ENCODE results near the gene SF3A2.
"Not testable (repeated sequence)": the region's sequence is repeated elsewhere in the genome, so short reads cannot be mapped to it uniquely, and the experiment has no call there.

The SF3A2 gene

DNA sequence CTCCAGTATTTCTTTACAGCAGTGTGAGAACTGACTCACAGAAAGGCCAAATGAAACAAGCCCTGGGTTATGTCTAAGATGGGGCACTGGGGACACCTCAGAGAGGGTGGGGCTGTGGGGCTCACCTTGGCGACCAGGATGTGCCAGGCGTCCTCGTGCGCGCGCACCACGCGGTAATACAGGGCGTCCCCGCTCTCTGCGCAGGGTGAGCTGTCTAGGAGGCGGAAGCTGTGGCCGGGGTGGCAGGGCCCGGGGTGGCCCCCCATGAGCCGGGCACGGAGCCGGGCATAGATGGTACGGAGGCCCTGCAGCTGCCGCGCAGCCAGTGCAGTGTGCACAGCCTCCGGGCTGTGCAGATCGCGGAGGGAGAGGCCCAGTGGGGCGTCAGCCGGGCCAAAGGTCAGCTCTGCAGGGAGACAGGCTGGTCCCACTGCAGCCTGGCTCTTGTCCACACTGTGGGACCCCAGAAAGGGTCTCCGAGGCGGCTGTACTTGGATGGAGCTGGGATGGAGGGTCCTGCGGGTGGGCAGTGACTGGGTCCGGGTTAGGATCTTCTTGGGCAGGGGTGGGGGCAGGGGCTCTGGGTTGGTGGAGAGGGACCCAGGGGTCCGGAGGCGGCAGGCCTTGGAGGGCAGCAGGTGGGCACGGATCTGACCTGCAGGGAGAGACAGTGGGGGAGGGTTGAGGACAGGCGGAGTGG is 42.0 kb downstream of the SF3A2 start:
- no peak for DNase-seq (ENCODE audit: low read depth)
- TF ChIP-seq, protein P1, sequence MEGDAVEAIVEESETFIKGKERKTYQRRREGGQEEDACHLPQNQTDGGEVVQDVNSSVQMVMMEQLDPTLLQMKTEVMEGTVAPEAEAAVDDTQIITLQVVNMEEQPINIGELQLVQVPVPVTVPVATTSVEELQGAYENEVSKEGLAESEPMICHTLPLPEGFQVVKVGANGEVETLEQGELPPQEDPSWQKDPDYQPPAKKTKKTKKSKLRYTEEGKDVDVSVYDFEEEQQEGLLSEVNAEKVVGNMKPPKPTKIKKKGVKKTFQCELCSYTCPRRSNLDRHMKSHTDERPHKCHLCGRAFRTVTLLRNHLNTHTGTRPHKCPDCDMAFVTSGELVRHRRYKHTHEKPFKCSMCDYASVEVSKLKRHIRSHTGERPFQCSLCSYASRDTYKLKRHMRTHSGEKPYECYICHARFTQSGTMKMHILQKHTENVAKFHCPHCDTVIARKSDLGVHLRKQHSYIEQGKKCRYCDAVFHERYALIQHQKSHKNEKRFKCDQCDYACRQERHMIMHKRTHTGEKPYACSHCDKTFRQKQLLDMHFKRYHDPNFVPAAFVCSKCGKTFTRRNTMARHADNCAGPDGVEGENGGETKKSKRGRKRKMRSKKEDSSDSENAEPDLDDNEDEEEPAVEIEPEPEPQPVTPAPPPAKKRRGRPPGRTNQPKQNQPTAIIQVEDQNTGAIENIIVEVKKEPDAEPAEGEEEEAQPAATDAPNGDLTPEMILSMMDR (conservative IDR thresholded peaks at IDR 0.05; ENCODE audit: low read depth, low read length) = no peak
- no peak overlapping the region for H3K4me3 ChIP-seq (ENCODE audit: low read length)

DNA sequence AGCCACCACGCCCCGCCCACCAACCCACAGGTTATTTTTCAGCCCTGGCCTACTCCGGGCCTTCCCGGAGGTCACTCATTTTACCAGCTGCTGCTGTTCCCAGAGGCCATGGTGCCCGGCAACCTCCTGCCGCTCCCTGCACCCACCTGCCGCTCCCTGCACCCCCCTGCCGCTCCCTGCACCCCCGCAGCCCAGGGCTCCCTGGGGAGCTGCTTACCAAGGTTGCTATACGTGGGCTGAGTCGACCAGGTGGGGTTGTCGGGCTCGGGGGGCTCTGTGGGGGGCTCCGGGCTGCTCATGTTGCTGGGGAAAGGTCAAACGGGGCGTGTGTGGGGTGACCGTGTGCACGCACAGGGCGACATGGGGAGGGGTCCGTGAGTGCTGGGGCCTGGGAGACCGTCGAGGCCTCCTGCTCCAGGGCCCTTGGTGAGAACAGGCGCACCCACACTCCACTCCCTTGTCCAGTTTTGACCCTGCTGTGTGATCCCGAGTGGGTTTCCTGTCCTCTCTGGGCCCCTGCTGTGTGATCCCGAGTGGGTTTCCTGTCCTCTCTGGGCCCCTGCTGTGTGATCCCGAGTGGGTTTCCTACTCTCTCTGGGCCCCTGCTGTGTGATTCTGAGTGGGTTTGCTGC is 44.1 kb downstream of the SF3A2 start:
- no peak overlapping the region for H3K4me3 ChIP-seq (ENCODE audit: low read length)
- TF ChIP-seq, protein P1 (conservative IDR thresholded peaks at IDR 0.05; ENCODE audit: low read depth, low read length) = no peak
- DNase-seq (ENCODE audit: low read depth) = no peak

DNA sequence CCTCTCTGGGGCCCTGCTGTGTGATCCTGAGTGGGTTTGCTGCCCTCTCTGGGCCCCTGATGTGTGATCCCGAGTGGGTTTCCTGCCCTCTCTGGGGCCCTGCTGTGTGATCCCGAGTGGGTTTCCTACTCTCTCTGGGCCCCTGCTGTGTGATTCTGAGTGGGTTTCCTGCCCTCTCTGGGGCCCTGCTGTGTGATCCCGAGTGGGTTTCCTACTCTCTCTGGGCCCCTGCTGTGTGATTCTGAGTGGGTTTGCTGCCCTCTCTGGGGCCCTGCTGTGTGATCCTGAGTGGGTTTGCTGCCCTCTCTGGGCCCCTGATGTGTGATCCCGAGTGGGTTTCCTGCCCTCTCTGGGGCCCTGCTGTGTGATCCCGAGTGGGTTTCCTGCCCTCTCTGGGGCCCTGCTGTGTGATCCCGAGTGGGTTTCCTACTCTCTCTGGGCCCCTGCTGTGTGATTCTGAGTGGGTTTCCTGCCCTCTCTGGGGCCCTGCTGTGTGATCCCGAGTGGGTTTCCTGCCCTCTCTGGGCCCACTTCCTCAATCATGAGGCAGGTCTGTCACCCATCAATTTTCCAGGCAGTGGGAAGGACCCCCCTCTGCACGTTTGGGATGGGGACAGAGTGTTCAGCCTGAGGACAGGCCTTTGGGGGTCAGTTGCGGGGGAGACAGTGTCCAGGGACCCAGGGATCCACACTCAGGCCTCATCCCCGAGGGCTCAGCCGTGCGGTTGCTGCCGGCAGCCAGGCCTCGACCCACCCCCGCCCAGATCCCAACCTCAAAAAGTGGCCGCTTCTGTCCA is 44.8 kb downstream of the SF3A2 start:
- H3K4me3 ChIP-seq (ENCODE audit: low read length); DNase-seq (ENCODE audit: low read depth): not testable (repeated sequence)

DNA sequence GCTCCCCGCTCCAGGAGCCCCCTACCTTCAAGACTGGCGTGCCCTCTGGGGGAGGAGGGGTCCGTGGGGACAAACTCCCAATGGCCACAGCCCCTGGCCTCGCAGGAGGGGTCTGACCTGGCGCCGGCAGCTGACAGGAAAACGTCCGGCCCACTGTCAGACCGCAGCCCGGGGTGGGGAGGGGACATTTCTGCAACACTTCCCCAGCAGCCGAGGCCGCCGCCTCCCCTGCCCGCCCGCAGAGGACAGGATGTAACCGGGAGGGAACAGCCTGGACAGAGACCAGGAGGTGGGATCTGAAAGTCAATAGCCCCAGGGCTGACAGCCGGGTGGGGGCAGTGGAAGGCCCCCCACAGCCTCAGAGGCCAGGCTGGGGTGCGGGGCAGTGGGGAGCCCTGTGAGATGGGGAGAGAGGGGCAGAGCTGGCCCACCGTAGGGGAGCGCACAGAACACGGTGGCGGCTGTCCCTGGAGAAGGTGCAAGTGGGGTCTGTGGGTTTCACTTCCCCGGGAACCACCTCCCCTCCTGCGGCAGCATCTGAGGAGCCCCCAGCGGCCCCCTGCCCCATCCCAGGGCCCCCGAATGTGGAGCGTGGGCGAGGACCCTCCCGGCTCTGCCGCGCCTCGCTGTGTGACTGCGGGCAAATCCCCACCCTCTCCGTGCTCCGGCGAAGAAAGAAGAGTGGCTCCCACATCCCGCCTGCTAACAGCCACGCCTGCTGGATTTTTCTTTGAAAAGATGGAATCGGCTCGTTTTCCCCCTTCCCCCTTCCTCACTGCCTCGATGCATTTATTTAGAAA is 45.6 kb downstream of the SF3A2 start, which contains the start of gene PEAK3:
Gene PEAK3 (minus strand): TSS at position 114 of the 800 bp plus-strand sequence. CDS start 1,244 bp downstream, outside the sequence.
- H3K4me3 ChIP-seq (ENCODE audit: low read length) = no peak within 1 kb of the TSS
- TF ChIP-seq, protein P1 (conservative IDR thresholded peaks at IDR 0.05; ENCODE audit: low read depth, low read length) = no peak
- no peak for DNase-seq (ENCODE audit: low read depth)

DNA sequence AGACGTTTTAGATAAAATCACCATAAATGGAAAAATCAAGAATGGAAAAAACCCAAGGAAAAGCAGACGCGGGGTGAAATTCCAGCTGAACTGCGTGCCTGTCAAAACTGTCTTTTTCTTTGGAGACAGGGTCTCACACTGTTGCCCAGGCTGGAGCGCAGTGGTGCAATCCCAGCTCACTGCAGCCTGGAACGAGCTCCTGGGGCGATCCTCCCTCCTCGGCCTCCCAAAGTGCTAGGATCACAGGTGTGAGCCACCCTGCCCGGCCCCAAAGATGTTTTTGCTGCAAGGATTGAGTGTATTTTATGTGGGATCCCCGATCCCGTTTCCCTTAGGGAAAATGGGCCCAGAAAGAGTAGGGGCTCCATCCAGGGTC is 46.2 kb downstream of the SF3A2 start:
- no peak for DNase-seq (ENCODE audit: low read depth)
- TF ChIP-seq, protein P1 (conservative IDR thresholded peaks at IDR 0.05; ENCODE audit: low read depth, low read length) = no peak
- H3K4me3 ChIP-seq (ENCODE audit: low read length) = no peak overlapping the region

DNA sequence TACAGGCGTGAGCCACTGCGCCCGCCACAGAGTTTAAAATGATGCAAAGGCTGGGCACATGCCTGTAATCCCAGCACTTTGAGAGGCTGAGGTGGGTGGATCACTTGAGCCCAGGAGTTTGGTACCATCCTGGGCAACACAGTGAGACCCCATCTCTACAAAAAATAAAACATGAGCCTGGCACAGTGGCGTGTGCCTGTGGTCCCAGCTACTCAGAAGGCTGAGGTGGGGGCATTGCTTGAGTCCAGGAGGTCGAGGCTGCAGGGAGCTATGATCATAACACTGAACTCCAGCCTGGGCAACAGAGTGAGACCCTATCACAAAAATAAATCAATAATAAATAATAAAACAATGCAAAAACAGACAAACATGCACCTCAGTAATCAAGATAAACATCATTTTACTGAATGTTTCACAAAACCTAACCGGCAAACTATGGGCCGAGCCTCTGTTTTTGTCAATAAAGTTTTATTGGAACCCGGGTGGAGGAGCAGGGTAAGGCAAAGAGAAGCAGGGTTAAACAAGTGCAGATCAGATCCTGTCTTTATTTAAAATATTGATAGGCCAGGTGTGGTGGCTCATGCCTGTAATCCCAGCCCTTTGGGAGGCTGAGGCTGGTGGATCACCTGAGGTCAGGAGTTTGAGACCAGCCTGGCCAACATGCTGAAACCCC is 47.3 kb downstream of the SF3A2 start:
- TF ChIP-seq, protein P1 (conservative IDR thresholded peaks at IDR 0.05; ENCODE audit: low read depth, low read length) = no peak
- no peak overlapping the region for H3K4me3 ChIP-seq (ENCODE audit: low read length)
- no peak for DNase-seq (ENCODE audit: low read depth)

All from retinal pigment epithelial cell (primary cell).